Right lobe of liver (tissue), 4 donors: ENCODE results near the gene CAPN10.

Source experiments
- CTCF ChIP-seq, 4 donors: fragments of 200-600 bp in 3 of 4; fragments of 450-650 bp in 1 of 4; IDR thresholded peaks; one replicate each; pipeline versions ENCODE4 v1.5.1 to v1.8.0; 2016 to 2022; ENCODE audit warnings: antibody characterized with exemption in 4 of 4, mild to moderate bottlenecking in 2 of 4
- POLR2A ChIP-seq: fragments of 450-650 bp; IDR thresholded peaks from one replicate; pipeline ENCODE4 v1.6.1; 2017; ENCODE audit warnings: antibody characterized with exemption, mild to moderate bottlenecking
- donor health status: DM: no; HTN: no; CAD: no.
- donor health status: DM: no; HTN: no; CAD: no.
- donor health status: DM: no; HTN: yes; CAD: no.

DNA sequence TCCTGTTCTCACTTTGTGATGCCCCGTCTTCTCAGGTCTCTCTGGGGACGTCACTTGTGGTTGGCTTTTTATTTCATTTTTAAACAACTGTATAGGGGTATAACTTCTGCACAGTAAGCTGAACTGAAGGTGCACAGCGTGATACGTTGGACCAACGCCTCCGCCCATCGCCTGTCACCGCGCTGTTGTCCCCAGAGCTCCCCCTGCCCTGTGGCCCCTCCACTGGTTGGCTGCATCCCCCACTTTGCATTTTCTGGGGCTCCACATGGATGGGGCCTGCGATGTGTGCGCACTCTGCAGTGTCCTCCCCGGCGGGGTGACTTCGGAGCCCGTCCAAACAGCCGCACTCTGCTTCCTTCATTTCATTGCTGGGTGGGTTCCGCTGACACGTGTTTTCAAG is 53.0 kb downstream of the CAPN10 start:
- TF ChIP-seq CTCF (IDR thresholded peaks at IDR 0.05) (no peak), POLR2A (no peak)
